Spleen (tissue), 11 donors: ENCODE results near the gene MPST. TPM values are rescaled to one million over a fixed set of nuclear protein-coding genes. Genes with fewer than 3 reads are reported as not detected.

Experiments used
- DNase-seq: peaks from one replicate; pipeline ENCODE4 v3.0.0-alpha.2; 2020
- H3K27ac ChIP-seq, 8 donors: fragments of 200-600 bp; sonication (generic) in 7 of 8; 1 replicate in 4 of 8; 2 replicates in 4 of 8; pipeline versions ENCODE4 v1.5.0 to v1.8.0; 2016 to 2021; ENCODE audit warnings: inconsistent platforms in 4 of 8, mild to moderate bottlenecking in 4 of 8, moderate library complexity in 1 of 8
- H3K27me3 ChIP-seq, 7 donors: fragments of 200-600 bp; sonication (generic) in 6 of 7; replicated peaks in 1 of 7; 1 replicate in 4 of 7; 2 replicates in 3 of 7; pipeline versions ENCODE4 v1.5.0 to v1.8.0; 2016 to 2021; ENCODE audit warnings: inconsistent platforms in 3 of 7, mild to moderate bottlenecking in 1 of 7
- H3K36me3 ChIP-seq, 6 donors: fragments of 200-600 bp; sonication (generic) in 5 of 6; 1 replicate in 4 of 6; 2 replicates in 2 of 6; pipeline versions ENCODE4 v1.5.0 to v1.8.0; 2016 to 2021; ENCODE audit warnings: inconsistent platforms in 2 of 6
- H3K4me1 ChIP-seq, 6 donors: fragments of 200-600 bp; sonication (generic) in 5 of 6; 1 replicate in 3 of 6; 2 replicates in 3 of 6; pipeline versions ENCODE4 v1.5.0 to v1.8.0; 2016 to 2021; ENCODE audit warnings: inconsistent platforms in 3 of 6
- H3K4me3 ChIP-seq, 8 donors: fragments of 200-600 bp; sonication (generic) in 7 of 8; 1 replicate in 4 of 8; 2 replicates in 4 of 8; pipeline versions ENCODE4 v1.5.0 to v1.8.0; 2016 to 2021; ENCODE audit warnings: inconsistent platforms in 4 of 8, mild to moderate bottlenecking in 4 of 8, moderate library complexity in 2 of 8
- H3K9me3 ChIP-seq, 8 donors: fragments of 200-600 bp; sonication (generic) in 7 of 8; 1 replicate in 4 of 8; 2 replicates in 4 of 8; pipeline versions ENCODE4 v1.5.0 to v1.8.0; 2016 to 2021; ENCODE audit warnings: inconsistent platforms in 4 of 8
- CTCF ChIP-seq, 11 experiments: fragments of 200-600 bp in 7 of 11; fragments of 450-650 bp in 4 of 11; sonication (generic) in 4 of 11; IDR thresholded peaks in 8 of 11; conservative IDR thresholded peaks in 3 of 11; 1 replicate in 7 of 11; 2 replicates in 4 of 11; pipeline versions ENCODE4 v1.4.0 to v1.8.0; 2016 to 2021; ENCODE audit warnings: antibody characterized with exemption in 11 of 11, inconsistent platforms in 4 of 11, mild to moderate bottlenecking in 1 of 11
- POLR2A ChIP-seq, 3 donors: fragments of 450-650 bp; IDR thresholded peaks; one replicate each; pipeline ENCODE4 v1.5.1; 2017; ENCODE audit warnings: antibody characterized with exemption in 3 of 3, mild to moderate bottlenecking in 1 of 3
- POLR2AphosphoS5 ChIP-seq, 3 donors: sonication (generic); formaldehyde crosslinking; IDR thresholded peaks; one replicate each; pipeline ENCODE4 v1.5.1; 2017; ENCODE audit warnings: antibody characterized with exemption in 3 of 3
- WGBS, 5 donors: extraction: QIAGEN DNeasy Blood & Tissue Kit in 3 of 5; methylation state at CpG; one replicate each; pipeline versions ENCODE4 v1.1.5 to v1.1.7; 2013 to 2018; 5-methylcytosine and 5-hydroxymethylcytosine counted together
- intact Hi-C: fragments of 100-400 bp; cut with DNase I; formaldehyde crosslinking; loops from one replicate; pipeline ENCODE4 v1.15.0; 2023; ENCODE audit warnings: low total_unique reads
- polyA plus RNA-seq, 3 donors: library from polyadenylated mRNA; stranded (reverse); fragments of 200-250 nt; gene quantifications; one replicate each; pipeline ENCODE4 v1.2.1, GENCODE V29; 2013
- total RNA-seq, 7 donors: library from RNA; depleted of rRNA in 3 of 7; stranded (reverse); fragments of >200 nt in 3 of 7; fragmentation: NEBNext Ultra II Directional in 4 of 7; extraction: Animal tissue kit (Norgen Biotek cat#: 25700) in 4 of 7; gene quantifications; one replicate each; pipeline versions ENCODE4 v1.1.0 to v1.2.1, GENCODE V29; 2016 to 2021
- donor health status: healthy with polysubstance abuse.
- donor health status: DM: no; HTN: no; CAD: no; lungs with moderate emphysema.
- donor health status: DM: no; HTN: no; CAD: no.
- donor health status: Bipolar disorder and iron deficiency.
- donor health status: healthy.
- donor health status: DM: no; HTN: no; CAD: no.
- donor health status: DM: yes; HTN: yes; CAD: no.

MPST gene
- total and polyA plus RNA-seq, 10 donors: 13.9 to 44.8 (median 29.9) TPM

- Histone ChIP-seq H3K4me3 (no peak overlapping the region), H3K27ac (no peak overlapping the region), H3K9me3 (peaks cover 4 to 13% (median 13%) of the 10 kb centered on the region in 8 donors), H3K4me1 (peaks cover 0 to 19% (median 10%) of the 10 kb centered on the region in 6 donors), H3K27me3 (peaks cover 0 to 35% (median 0%) of the 10 kb centered on the region in 7 donors), H3K36me3 (no peaks in the 10 kb centered on the region)
- no peak for TF ChIP-seq POLR2AphosphoS5 (IDR thresholded peaks at IDR 0.05)
- no peak for TF ChIP-seq CTCF (IDR thresholded peaks at IDR 0.05 in 8 of 11, conservative IDR thresholded peaks at IDR 0.05 in 3 of 11)
- 77 to 91% (median 86%) methylated on average over 16 of the region's 16 CpGs for WGBS, 5 donors
- intact Hi-C loops: no loop called here
- no peak for DNase-seq
Measured at GRCh38 chr22:36981247-36981775, 38.2 kb upstream of the MPST start.

GRCh38 chr22:36982136-36982535 lies 37.4 kb upstream of the MPST start:
- DNase-seq: no peak
- Histone ChIP-seq H3K4me3 (no peak overlapping the region), H3K9me3 (peaks cover 4 to 21% (median 18%) of the 10 kb centered on the region in 8 donors), H3K36me3 (no peaks in the 10 kb centered on the region), H3K27me3 (peaks cover 0 to 31% (median 0%) of the 10 kb centered on the region in 7 donors), H3K27ac (no peak overlapping the region), H3K4me1 (peaks cover 0 to 15% (median 10%) of the 10 kb centered on the region in 6 donors)
- intact Hi-C loops: no loop called here
- 46 to 67% (median 58%) methylated on average over 5 of the region's 5 CpGs for WGBS, 5 donors
- TF ChIP-seq CTCF (IDR thresholded peaks at IDR 0.05 in 8 of 11, conservative IDR thresholded peaks at IDR 0.05 in 3 of 11) (no peak), POLR2A (IDR thresholded peaks at IDR 0.05) (no peak), POLR2AphosphoS5 (IDR thresholded peaks at IDR 0.05) (no peak)

- Histone ChIP-seq H3K9me3 (peaks cover 4 to 21% (median 18%) of the 10 kb centered on the region in 8 donors), H3K27me3 (peaks cover 0 to 54% (median 8%) of the 10 kb centered on the region in 7 donors), H3K4me3 (no peak overlapping the region), H3K4me1 (no peaks in the 10 kb centered on the region), H3K36me3 (no peaks in the 10 kb centered on the region), H3K27ac (no peak overlapping the region)
- TF ChIP-seq POLR2A (IDR thresholded peaks at IDR 0.05) (no peak), POLR2AphosphoS5 (IDR thresholded peaks at IDR 0.05) (no peak), CTCF (IDR thresholded peaks at IDR 0.05 in 8 of 11, conservative IDR thresholded peaks at IDR 0.05 in 3 of 11) (no peak)
- 54 to 76% (median 64%) methylated on average over 10 of the region's 10 CpGs for WGBS, 5 donors
- intact Hi-C loops: no loop called here
- DNase-seq: no peak
Measured at GRCh38 chr22:36985211-36985889, 34.2 kb upstream of the MPST start.

GRCh38 chr22:36986242-36986821 lies 33.2 kb upstream of the MPST start:
- H3K36me3 ChIP-seq: no peaks in the 10 kb centered on the region
- peak; percentile 14 to 74 (median 56) for TF ChIP-seq CTCF (IDR thresholded peaks at IDR 0.05 in 8 of 11, conservative IDR thresholded peaks at IDR 0.05 in 3 of 11)
- no peak for TF ChIP-seq POLR2A (IDR thresholded peaks at IDR 0.05)
- H3K27ac ChIP-seq: no peak overlapping the region
- peaks cover 0 to 63% (median 17%) of the 10 kb centered on the region in 7 donors for H3K27me3 ChIP-seq
- H3K9me3 ChIP-seq: peaks cover 4 to 21% (median 18%) of the 10 kb centered on the region in 8 donors
- no peaks in the 10 kb centered on the region for H3K4me1 ChIP-seq
- no peak for DNase-seq
- intact Hi-C loops: no loop called here
- WGBS, 5 donors: 54 to 65% (median 58%) methylated on average over 8 of the region's 8 CpGs
- no peak overlapping the region for H3K4me3 ChIP-seq
